Fibroblast of lung (primary cell): ENCODE data around the gene ELFN1.

Experiments used
- CTCF ChIP-seq, 2 donors: IDR thresholded peaks in 1 of 2; conservative IDR thresholded peaks in 1 of 2; 1 replicate in 1 of 2; 2 replicates in 1 of 2; pipeline ENCODE4 v1.5.1; 2011 to 2012; ENCODE audit warnings: low read length in 2 of 2, control low read depth in 1 of 2, inconsistent platforms in 1 of 2, low read depth in 1 of 2, mild to moderate bottlenecking in 1 of 2
- EZH2 ChIP-seq: IDR thresholded peaks from 2 replicates; pipeline ENCODE4 v1.5.1; 2012; ENCODE audit warnings: low read length, control low read depth, mild to moderate bottlenecking; ENCODE audit errors: missing control alignments

- TF ChIP-seq CTCF (conservative IDR thresholded peaks at IDR 0.05 in 1 of 2, IDR thresholded peaks at IDR 0.05 in 1 of 2; ENCODE audit: low read depth in 1 of 2, low read length in 2 of 2) (no peak), EZH2 (no peak)
Observed at GRCh38 chr7:1749864-1750466, 79.9 kb downstream of the ELFN1 start.
